GM10248 (cell line): ENCODE measurements around the gene ZKSCAN1.
"Not testable (repeated sequence)": the region's sequence is repeated elsewhere in the genome, so short reads cannot be mapped to it uniquely, and the experiment has no call there.

Source experiments
- CTCF ChIA-PET: fragments of 300-600 bp; sonication (Branson Sonifier 250); formaldehyde crosslinking; extraction: SDS; loops from one replicate; lab custom pipeline; 2021; ENCODE audit warnings: antibody characterized with exemption; lab: Yijun Ruan, JAX
- POLR2A ChIA-PET: fragments of 350-650 bp; sonication (Branson Sonifier 250); formaldehyde crosslinking; extraction: SDS; loops from one replicate; lab custom pipeline; 2020; ENCODE audit warnings: antibody characterized with exemption; lab: Yijun Ruan, JAX
- DNase-seq: peaks from one replicate; pipeline ENCODE4 v3.0.0; 2012; ENCODE audit errors: extremely low spot score
- TF ChIP-seq, protein P1 (sequence below): IDR thresholded peaks from 2 replicates; pipeline ENCODE4 v1.5.1; 2012; ENCODE audit warnings: mild to moderate bottlenecking, low read depth; ENCODE audit errors: extremely low read depth, missing control alignments, control extremely low read depth

The ZKSCAN1 gene

DNA sequence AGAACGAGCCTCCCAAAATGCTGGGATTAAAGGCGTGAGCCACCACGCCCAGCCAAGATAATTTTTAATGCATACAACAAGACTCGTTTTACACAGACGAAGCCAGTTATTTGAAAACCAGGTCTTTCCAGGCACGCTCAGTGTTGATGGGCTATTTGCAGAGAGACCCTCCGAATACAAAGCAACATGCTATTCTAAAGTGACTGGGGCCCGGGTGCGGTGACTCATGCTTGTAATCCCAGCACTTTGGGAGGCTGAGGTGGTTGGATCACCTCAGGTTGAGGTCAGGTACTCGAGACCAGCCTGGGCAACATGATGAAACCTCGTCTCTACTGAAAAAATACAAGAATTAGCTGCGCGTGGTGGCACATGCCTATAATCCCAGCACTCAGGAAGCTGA, 38.8 kb upstream of the ZKSCAN1 start:
- no peak for DNase-seq
- POLR2A ChIA-PET = no interaction called here
- CTCF ChIA-PET = interaction anchor here (1.2 to 3.8 kb wide), 2 partner anchors 63 to 154 kb away, joined by 4 to 15 read pairs; no protein-coding TSS in a partner anchor
- TF ChIP-seq, protein P1, sequence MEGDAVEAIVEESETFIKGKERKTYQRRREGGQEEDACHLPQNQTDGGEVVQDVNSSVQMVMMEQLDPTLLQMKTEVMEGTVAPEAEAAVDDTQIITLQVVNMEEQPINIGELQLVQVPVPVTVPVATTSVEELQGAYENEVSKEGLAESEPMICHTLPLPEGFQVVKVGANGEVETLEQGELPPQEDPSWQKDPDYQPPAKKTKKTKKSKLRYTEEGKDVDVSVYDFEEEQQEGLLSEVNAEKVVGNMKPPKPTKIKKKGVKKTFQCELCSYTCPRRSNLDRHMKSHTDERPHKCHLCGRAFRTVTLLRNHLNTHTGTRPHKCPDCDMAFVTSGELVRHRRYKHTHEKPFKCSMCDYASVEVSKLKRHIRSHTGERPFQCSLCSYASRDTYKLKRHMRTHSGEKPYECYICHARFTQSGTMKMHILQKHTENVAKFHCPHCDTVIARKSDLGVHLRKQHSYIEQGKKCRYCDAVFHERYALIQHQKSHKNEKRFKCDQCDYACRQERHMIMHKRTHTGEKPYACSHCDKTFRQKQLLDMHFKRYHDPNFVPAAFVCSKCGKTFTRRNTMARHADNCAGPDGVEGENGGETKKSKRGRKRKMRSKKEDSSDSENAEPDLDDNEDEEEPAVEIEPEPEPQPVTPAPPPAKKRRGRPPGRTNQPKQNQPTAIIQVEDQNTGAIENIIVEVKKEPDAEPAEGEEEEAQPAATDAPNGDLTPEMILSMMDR = no peak

DNA sequence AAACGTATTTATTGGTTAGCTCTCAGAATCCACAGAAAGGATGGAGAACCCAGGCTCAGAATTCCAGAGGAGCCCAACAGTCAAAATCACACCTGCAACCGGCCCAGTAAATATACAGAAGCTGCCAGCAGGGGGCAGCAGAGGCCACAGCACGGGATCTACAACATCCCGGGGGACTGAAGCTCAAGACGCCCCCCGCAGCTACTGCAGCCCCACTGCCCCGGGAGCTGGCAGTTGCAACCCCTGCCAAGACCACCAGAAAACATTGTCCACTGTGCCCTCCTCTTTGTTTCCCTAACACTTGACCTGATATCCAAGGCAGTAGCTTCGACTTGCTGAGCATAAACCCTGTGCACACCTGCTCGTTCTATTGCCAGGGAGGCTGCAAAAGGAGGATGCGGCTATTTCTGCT, 35.6 kb upstream of the ZKSCAN1 start:
- POLR2A ChIA-PET, DNase-seq: not testable (repeated sequence)
- CTCF ChIA-PET = interaction anchor here (0.6 to 3.8 kb wide), 26 partner anchors 8 to 151 kb away, joined by 3 to 28 read pairs (median 4); partner anchors contain the start of genes COPS6 and GJC3
- TF ChIP-seq, protein P1 = peak; percentile 59

DNA sequence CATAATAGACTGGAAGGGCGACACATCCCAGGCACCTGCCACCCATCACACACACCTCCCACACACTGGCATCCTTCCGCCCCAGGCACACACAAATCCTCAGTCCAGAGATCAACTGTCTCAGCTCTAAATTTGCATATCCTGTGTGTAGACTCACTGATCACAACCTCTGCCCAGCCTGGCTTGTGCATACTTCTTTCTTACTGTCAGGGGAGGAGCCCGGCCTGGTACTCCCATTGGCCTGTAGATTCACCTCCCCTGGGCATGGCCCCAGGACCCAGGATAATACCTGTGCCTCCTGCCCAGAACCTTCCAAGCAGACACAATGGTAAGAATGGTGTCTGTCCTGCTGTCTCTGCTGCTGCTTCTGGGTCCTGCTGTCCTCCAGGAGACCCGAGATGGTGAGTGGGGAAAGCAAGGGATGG, 34.9 kb upstream of the ZKSCAN1 start:
- DNase-seq, POLR2A ChIA-PET: not testable (repeated sequence)
- CTCF ChIA-PET = interaction anchor here (0.9 to 3.8 kb wide), 19 partner anchors 10 to 150 kb away, joined by 3 to 28 read pairs (median 4); partner anchors contain the start of genes COPS6 and GJC3

DNA sequence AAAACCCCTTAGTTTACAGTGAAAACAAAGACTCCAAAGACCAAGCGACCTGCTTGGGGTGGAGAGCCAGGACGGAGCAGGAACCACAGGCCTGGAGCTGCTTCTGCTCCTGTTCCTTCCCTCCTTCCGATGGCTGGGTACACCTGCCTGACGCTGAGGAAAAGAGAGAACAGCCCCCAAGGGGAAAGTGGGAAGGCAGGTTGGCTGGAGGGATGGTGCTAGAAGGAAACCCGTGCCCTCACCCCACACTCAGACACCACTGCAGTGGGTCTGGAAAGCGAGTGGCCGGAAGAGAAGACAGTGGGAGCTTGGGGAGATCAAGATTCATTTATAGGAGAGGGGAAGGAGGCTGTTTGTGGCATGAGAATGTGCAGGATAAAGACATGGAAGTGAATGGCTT, 34.3 kb upstream of the ZKSCAN1 start:
- CTCF ChIA-PET = interaction anchor here (1.2 to 3.2 kb wide), 3 partner anchors 10 to 148 kb away, joined by 3 to 28 read pairs (median 7); no protein-coding TSS in a partner anchor
- DNase-seq, POLR2A ChIA-PET: not testable (repeated sequence)

DNA sequence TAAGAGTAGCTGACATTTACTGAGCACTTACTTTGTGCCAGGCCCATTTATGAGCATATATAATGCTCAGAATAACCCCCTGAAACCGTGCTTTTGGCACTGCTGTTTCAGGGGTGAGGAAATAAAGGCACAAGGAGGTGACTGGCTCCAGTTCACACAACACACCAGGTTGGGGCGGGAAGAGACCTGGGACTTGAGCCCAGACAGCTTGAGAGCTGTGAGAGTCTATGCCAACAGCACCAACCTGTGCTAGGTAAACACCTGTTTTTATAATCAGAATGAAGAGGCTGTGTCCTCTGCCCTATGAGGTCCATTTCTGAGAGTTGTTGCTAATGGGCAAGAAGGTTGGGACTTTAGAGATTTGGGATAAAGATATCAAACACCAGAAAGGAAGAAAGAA, 30.8 kb upstream of the ZKSCAN1 start:
- CTCF ChIA-PET = no interaction called here
- TF ChIP-seq, protein P1 = no peak
- no peak for DNase-seq
- POLR2A ChIA-PET = no interaction called here

DNA sequence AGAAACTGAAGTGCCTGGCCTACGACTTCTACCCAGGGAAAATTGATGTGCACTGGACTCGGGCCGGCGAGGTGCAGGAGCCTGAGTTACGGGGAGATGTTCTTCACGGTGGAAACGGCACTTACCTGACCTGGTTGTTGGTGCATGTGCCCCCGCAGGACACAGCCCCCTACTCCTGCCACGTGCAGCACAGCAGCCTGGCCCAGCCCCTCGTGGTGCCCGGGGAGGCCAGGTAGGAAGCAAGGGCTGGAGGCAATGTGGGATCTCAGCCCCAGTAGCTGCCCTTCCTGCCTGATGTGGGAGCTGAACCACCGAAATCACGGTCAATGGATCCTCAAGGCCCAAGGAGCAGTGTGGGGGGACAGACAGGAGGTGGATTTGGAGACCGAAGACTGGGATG, 28.1 kb upstream of the ZKSCAN1 start:
- POLR2A ChIA-PET = not testable (repeated sequence)
- CTCF ChIA-PET = interaction anchor here (1.0 to 5.1 kb wide), 3 partner anchors 8 to 16 kb away, joined by 4 to 27 read pairs (median 8); no protein-coding TSS in a partner anchor

DNA sequence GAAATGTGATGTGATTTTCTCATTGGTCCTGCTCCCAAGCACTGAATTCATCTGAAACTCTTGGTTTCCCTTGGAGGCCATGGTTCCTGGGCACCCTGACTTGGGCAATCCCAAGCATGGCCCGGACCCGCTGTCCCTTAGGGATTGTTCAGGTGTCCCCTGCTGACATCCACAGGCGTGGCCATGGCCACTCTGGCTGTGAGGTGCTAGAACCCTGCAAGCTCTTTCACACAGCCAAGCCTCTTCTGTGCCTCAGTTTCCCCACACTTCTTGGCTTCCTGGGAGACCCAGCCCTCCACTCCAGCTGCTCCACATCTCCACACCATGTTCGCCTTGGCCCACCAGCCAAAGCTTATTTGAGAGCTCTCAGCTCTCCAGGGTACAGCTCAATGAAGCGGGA, 27.6 kb upstream of the ZKSCAN1 start:
- CTCF ChIA-PET = interaction anchor here (1.0 to 5.1 kb wide), 4 partner anchors 8 to 74 kb away, joined by 4 to 27 read pairs (median 8); no protein-coding TSS in a partner anchor
- TF ChIP-seq, protein P1 = no peak
- DNase-seq = no peak
- POLR2A ChIA-PET = no interaction called here

More for the DNA sequence above, 28.1 kb upstream of the ZKSCAN1 start:
- DNase-seq = not testable (repeated sequence)

DNA sequence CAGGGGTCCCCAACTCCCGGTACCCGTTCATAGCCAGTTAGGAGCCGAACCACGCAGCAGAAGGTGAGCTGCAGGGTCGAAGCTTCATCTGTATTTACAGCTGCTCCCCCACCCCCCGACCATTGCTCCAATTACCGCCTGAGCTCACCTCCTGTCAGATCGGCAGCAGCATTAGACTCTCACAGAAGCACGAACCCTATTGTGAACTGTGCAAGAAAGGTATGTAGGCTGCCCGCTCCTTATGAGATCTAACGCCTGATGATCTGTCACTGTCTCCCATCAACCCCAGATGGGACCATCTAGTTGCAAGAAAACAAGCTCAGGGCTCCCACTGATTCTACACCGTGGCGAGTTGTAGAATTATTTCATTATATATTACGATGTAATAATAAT, 24.9 kb upstream of the ZKSCAN1 start:
- DNase-seq = no peak
- ChIA-PET POLR2A (interaction anchor here (0.7 kb wide), 1 partner anchor 450 kb away, joined by 3 read pairs; no protein-coding TSS in a partner anchor), CTCF (interaction anchor here (0.6 to 6.9 kb wide), 28 partner anchors 10 to 152 kb away, joined by 3 to 58 read pairs (median 4); partner anchors contain the start of genes AP4M1, GJC3, MCM7 and TRIM4)
- TF ChIP-seq, protein P1 = no peak

DNA sequence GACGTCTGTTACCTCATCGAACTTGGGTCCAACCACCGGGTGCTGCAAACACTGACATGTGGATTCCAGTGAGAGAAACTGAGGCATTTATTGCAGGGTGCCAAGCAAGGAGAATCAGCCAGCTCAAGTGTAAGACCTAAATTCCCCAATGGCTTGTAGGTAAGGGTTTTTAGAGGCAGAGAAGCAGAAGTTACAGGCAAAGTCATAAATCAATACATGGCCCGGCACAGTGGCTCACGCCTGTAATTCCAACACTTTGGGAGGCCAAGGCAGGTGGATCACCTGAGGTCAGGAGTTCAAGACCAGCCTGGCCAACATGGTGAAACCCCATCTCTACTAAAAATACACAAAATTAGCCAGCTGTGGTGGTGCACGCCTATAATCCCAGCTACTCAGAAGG, 23.9 kb upstream of the ZKSCAN1 start:
- DNase-seq, POLR2A ChIA-PET: not testable (repeated sequence)
- CTCF ChIA-PET = interaction anchor here (0.7 to 6.9 kb wide), 21 partner anchors 8 to 584 kb away, joined by 3 to 58 read pairs (median 4); partner anchors contain the start of genes AP4M1, GJC3, MCM7 and PDAP1
